ENCODE results near the gene UFD1.
A peak's percentile ranks its signal among the peaks of the same experiment; 100 is the strongest.

UFD1 gene

GRCh38 chr22:19478901-19479354, at the start of gene UFD1:
Gene UFD1 (minus strand): TSS chr22:19479193. CDS start chr22:19479085, 108 bp downstream.
- TF ChIP-seq, protein P1, sequence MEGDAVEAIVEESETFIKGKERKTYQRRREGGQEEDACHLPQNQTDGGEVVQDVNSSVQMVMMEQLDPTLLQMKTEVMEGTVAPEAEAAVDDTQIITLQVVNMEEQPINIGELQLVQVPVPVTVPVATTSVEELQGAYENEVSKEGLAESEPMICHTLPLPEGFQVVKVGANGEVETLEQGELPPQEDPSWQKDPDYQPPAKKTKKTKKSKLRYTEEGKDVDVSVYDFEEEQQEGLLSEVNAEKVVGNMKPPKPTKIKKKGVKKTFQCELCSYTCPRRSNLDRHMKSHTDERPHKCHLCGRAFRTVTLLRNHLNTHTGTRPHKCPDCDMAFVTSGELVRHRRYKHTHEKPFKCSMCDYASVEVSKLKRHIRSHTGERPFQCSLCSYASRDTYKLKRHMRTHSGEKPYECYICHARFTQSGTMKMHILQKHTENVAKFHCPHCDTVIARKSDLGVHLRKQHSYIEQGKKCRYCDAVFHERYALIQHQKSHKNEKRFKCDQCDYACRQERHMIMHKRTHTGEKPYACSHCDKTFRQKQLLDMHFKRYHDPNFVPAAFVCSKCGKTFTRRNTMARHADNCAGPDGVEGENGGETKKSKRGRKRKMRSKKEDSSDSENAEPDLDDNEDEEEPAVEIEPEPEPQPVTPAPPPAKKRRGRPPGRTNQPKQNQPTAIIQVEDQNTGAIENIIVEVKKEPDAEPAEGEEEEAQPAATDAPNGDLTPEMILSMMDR (IDR thresholded peaks at IDR 0.05; ENCODE audit: poor library complexity, severe bottlenecking): no peak
- peak; percentile 80 for DNase-seq (ENCODE audit: low spot score)
- H3K4me3 ChIP-seq (ENCODE audit: severe bottlenecking): peak within 1 kb of the TSS; percentile 66
- no peaks in the 10 kb centered on the region for H3K27me3 ChIP-seq (ENCODE audit: insufficient read depth, poor library complexity, severe bottlenecking)
- ATAC-seq (ENCODE audit: low read depth): peak; percentile 52
- peak within 1 kb of the TSS; percentile 99 for H3K27ac ChIP-seq (ENCODE audit: poor library complexity, severe bottlenecking)
- H3K9me3 ChIP-seq (ENCODE audit: severe bottlenecking): no peaks in the 10 kb centered on the region
- H3K4me1 ChIP-seq (ENCODE audit: insufficient read depth, poor library complexity, severe bottlenecking): peaks cover 31% of the 10 kb centered on the region
- H3K36me3 ChIP-seq (ENCODE audit: low read depth): peaks cover 52% of the 10 kb centered on the region

DNA sequence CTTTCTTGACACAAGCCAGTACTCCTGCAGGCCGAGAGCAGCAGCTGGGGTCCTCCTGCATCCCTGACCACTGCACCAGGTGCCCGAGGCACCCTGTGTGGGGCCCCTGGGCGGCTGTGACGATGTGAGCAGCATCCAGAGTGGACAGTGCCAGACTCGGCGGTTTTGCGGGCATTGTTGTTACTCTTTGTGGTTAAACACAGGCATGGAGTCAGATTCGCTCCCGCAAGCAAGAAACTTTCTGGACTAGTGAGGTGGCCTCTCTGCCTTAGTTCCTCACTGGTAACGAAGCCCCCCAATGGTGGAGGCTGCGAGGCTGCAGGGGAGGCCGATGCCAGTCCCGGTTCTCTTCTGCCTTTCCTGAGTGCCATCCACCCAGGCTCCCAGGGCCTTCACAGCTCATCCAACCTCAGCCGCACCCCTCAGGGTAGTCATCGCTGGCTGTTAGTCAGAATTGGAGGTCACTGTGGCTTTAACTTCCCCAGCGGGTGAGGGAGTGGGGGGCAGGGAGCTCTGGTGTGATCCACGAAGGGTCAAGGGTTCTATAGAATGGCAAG, 48.9 kb upstream of the UFD1 start:
- H3K4me1 ChIP-seq (ENCODE audit: insufficient read depth, poor library complexity, severe bottlenecking): no peaks in the 10 kb centered on the region
- no peak overlapping the region for H3K4me3 ChIP-seq (ENCODE audit: severe bottlenecking)
- peaks cover 15% of the 10 kb centered on the region for H3K27me3 ChIP-seq (ENCODE audit: insufficient read depth, poor library complexity, severe bottlenecking)
- DNase-seq (ENCODE audit: low spot score) (no peak), ATAC-seq (ENCODE audit: low read depth) (peak; percentile 20; the same call in 1 of the 3 replicates)
- H3K27ac ChIP-seq (ENCODE audit: poor library complexity, severe bottlenecking): no peak overlapping the region
- no peaks in the 10 kb centered on the region for H3K9me3 ChIP-seq (ENCODE audit: severe bottlenecking)
- no peaks in the 10 kb centered on the region for H3K36me3 ChIP-seq (ENCODE audit: low read depth)
- TF ChIP-seq, protein P1 (IDR thresholded peaks at IDR 0.05; ENCODE audit: poor library complexity, severe bottlenecking): no peak

- TF ChIP-seq, protein P1 (IDR thresholded peaks at IDR 0.05; ENCODE audit: poor library complexity, severe bottlenecking): no peak
- no peak overlapping the region for H3K4me3 ChIP-seq (ENCODE audit: severe bottlenecking)
- H3K4me1 ChIP-seq (ENCODE audit: insufficient read depth, poor library complexity, severe bottlenecking): no peaks in the 10 kb centered on the region
- H3K36me3 ChIP-seq (ENCODE audit: low read depth): no peaks in the 10 kb centered on the region
- no peak overlapping the region for H3K27ac ChIP-seq (ENCODE audit: poor library complexity, severe bottlenecking)
- ATAC-seq (ENCODE audit: low read depth): no peak
- peaks cover 15% of the 10 kb centered on the region for H3K27me3 ChIP-seq (ENCODE audit: insufficient read depth, poor library complexity, severe bottlenecking)
- no peaks in the 10 kb centered on the region for H3K9me3 ChIP-seq (ENCODE audit: severe bottlenecking)
- DNase-seq (ENCODE audit: low spot score): no peak
Observed at GRCh38 chr22:19527321-19527721, 48.3 kb upstream of the UFD1 start.

- no peaks in the 10 kb centered on the region for H3K9me3 ChIP-seq (ENCODE audit: severe bottlenecking)
- no peak overlapping the region for H3K27ac ChIP-seq (ENCODE audit: poor library complexity, severe bottlenecking)
- H3K36me3 ChIP-seq (ENCODE audit: low read depth): no peaks in the 10 kb centered on the region
- no peaks in the 10 kb centered on the region for H3K4me1 ChIP-seq (ENCODE audit: insufficient read depth, poor library complexity, severe bottlenecking)
- TF ChIP-seq, protein P1 (IDR thresholded peaks at IDR 0.05; ENCODE audit: poor library complexity, severe bottlenecking): no peak
- ATAC-seq (ENCODE audit: low read depth) (no peak), DNase-seq (ENCODE audit: low spot score) (no peak)
- H3K4me3 ChIP-seq (ENCODE audit: severe bottlenecking): no peak overlapping the region
- peaks cover 15% of the 10 kb centered on the region for H3K27me3 ChIP-seq (ENCODE audit: insufficient read depth, poor library complexity, severe bottlenecking)
Observed at GRCh38 chr22:19526702-19527111, 47.7 kb upstream of the UFD1 start.

GRCh38 chr22:19526076-19526701, 47.2 kb upstream of the UFD1 start:
- H3K4me1 ChIP-seq (ENCODE audit: insufficient read depth, poor library complexity, severe bottlenecking): no peaks in the 10 kb centered on the region
- TF ChIP-seq, protein P1 (IDR thresholded peaks at IDR 0.05; ENCODE audit: poor library complexity, severe bottlenecking): no peak
- no peak for DNase-seq (ENCODE audit: low spot score)
- no peak for ATAC-seq (ENCODE audit: low read depth)
- H3K36me3 ChIP-seq (ENCODE audit: low read depth): no peaks in the 10 kb centered on the region
- no peak overlapping the region for H3K27ac ChIP-seq (ENCODE audit: poor library complexity, severe bottlenecking)
- peaks cover 15% of the 10 kb centered on the region for H3K27me3 ChIP-seq (ENCODE audit: insufficient read depth, poor library complexity, severe bottlenecking)
- no peaks in the 10 kb centered on the region for H3K9me3 ChIP-seq (ENCODE audit: severe bottlenecking)
- no peak overlapping the region for H3K4me3 ChIP-seq (ENCODE audit: severe bottlenecking)

All from RWPE2 (cell line).